HepG2 (cell line): ENCODE results near the gene ENO1.

Experiments used
- CHD2 ChIP-seq: IDR thresholded peaks from 2 replicates; pipeline ENCODE4 v1.6.1; 2011; ENCODE audit warnings: low read depth, low read length, improper control_type of control experiment
- ESRRA ChIP-seq: sonication (generic); formaldehyde crosslinking; IDR thresholded peaks from 2 replicates; pipeline ENCODE4 v1.5.1; 2020; ENCODE audit warnings: mild to moderate bottlenecking, low read depth, missing genetic modification reagents
- EZH2 ChIP-seq: conservative IDR thresholded peaks from 2 replicates; pipeline ENCODE4 v1.6.1; 2012; ENCODE audit warnings: mild to moderate bottlenecking, low read depth, low read length, moderate library complexity
- HNRNPUL1 ChIP-seq: fragments of 200-400 bp; formaldehyde crosslinking; IDR thresholded peaks from 2 replicates; pipeline ENCODE4 v1.6.1; 2017; ENCODE audit warnings: low read depth, mild to moderate bottlenecking, low read length, moderate library complexity
- KDM1A ChIP-seq: IDR thresholded peaks from 2 replicates; pipeline ENCODE4 v1.6.1; 2016; ENCODE audit warnings: missing compliant biosample characterization
- SCMH1 ChIP-seq: sonication (generic); formaldehyde crosslinking; IDR thresholded peaks from 2 replicates; pipeline ENCODE4 v1.9.0; 2021; ENCODE audit warnings: missing genetic modification reagents, mild to moderate bottlenecking, borderline replicate concordance
- ZNF207 ChIP-seq: fragments of 450-650 bp; IDR thresholded peaks from 2 replicates; pipeline ENCODE4 v1.6.1; 2016; ENCODE audit warnings: antibody characterized with exemption, borderline replicate concordance
- ZNF530 ChIP-seq: sonication (generic); formaldehyde crosslinking; IDR thresholded peaks from 2 replicates; pipeline ENCODE4 v1.5.0; 2020; ENCODE audit warnings: low read depth, mild to moderate bottlenecking, missing genetic modification reagents
- ZNF550 ChIP-seq: sonication (generic); formaldehyde crosslinking; IDR thresholded peaks from 2 replicates; pipeline ENCODE4 v1.4.0; 2020; ENCODE audit warnings: mild to moderate bottlenecking, missing genetic modification reagents, borderline replicate concordance
- ZNF569 ChIP-seq: sonication (generic); formaldehyde crosslinking; IDR thresholded peaks from 2 replicates; pipeline ENCODE4 v1.5.0; 2020; ENCODE audit warnings: mild to moderate bottlenecking, missing genetic modification reagents, moderate library complexity, borderline replicate concordance
- TF ChIP-seq, protein P1 (sequence below): sonication (generic); formaldehyde crosslinking; IDR thresholded peaks from 2 replicates; pipeline ENCODE4 v1.8.1; 2022; ENCODE audit warnings: mild to moderate bottlenecking, missing genetic modification reagents
- TF ChIP-seq, protein P2 (sequence below): sonication (generic); formaldehyde crosslinking; IDR thresholded peaks from 2 replicates; pipeline ENCODE4 v1.8.1; 2022; ENCODE audit warnings: low read depth, mild to moderate bottlenecking, missing genetic modification reagents
- TF ChIP-seq, protein P3 (sequence below), 2 experiments: sonication (generic) in 1 of 2; formaldehyde crosslinking in 1 of 2; IDR thresholded peaks; 2 replicates each; pipeline versions ENCODE4 v1.4.0 to v1.6.1; 2016 to 2020; ENCODE audit warnings: borderline replicate concordance in 1 of 2, low read depth in 1 of 2, mild to moderate bottlenecking in 1 of 2, missing genetic modification reagents in 1 of 2
- TF ChIP-seq, protein P4 (sequence below): sonication (generic); formaldehyde crosslinking; conservative IDR thresholded peaks from 2 replicates; pipeline ENCODE4 v1.4.0; 2020; ENCODE audit warnings: missing genetic modification reagents

DNA sequence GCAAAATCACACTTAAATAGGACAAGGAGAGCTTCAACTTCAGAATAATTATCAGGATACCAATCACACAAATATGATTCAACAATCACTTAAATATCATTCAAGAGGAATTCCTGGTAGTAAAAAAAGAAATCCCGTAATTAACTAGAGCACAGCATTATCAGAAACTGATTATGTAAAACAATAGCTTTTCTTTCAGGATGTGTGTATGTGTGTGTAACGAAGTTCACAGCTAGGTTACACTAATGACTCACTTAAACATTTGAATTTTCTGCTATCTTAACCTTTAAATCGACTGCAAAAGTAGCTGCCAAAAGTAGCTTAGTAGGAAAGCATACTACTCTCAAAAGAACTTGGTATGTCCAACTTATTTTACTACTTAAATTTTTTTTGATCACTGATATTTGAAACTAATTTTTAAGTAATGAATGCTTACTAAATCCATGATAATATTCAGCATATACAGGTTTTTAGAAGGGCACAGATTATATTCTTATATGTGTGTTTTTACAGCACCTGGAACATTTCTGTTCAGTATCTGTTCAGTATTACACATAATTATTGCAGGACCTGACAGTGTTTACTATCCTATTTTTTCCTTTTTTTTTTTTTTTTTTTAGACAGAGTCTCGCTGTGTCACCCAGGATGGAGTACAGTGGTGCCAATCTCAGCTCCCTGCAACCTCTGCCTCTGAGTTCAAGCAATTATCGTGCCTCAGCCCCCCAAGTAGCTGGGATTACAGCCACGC lies 65.3 kb downstream of the ENO1 start:
- TF ChIP-seq CHD2 (no peak), EZH2 (no peak), ZNF530 (CRISPR knock-in tag) (no peak), SCMH1 (CRISPR knock-in tag) (no peak), KDM1A (CRISPR knock-in tag) (no peak), ZNF569 (CRISPR knock-in tag) (no peak), ZNF207 (no peak), HNRNPUL1 (no peak), ZNF550 (CRISPR knock-in tag) (no peak), ESRRA (no peak)
- TF ChIP-seq, protein P1, sequence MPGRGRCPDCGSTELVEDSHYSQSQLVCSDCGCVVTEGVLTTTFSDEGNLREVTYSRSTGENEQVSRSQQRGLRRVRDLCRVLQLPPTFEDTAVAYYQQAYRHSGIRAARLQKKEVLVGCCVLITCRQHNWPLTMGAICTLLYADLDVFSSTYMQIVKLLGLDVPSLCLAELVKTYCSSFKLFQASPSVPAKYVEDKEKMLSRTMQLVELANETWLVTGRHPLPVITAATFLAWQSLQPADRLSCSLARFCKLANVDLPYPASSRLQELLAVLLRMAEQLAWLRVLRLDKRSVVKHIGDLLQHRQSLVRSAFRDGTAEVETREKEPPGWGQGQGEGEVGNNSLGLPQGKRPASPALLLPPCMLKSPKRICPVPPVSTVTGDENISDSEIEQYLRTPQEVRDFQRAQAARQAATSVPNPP (CRISPR knock-in tag): no peak
- TF ChIP-seq, protein P2, sequence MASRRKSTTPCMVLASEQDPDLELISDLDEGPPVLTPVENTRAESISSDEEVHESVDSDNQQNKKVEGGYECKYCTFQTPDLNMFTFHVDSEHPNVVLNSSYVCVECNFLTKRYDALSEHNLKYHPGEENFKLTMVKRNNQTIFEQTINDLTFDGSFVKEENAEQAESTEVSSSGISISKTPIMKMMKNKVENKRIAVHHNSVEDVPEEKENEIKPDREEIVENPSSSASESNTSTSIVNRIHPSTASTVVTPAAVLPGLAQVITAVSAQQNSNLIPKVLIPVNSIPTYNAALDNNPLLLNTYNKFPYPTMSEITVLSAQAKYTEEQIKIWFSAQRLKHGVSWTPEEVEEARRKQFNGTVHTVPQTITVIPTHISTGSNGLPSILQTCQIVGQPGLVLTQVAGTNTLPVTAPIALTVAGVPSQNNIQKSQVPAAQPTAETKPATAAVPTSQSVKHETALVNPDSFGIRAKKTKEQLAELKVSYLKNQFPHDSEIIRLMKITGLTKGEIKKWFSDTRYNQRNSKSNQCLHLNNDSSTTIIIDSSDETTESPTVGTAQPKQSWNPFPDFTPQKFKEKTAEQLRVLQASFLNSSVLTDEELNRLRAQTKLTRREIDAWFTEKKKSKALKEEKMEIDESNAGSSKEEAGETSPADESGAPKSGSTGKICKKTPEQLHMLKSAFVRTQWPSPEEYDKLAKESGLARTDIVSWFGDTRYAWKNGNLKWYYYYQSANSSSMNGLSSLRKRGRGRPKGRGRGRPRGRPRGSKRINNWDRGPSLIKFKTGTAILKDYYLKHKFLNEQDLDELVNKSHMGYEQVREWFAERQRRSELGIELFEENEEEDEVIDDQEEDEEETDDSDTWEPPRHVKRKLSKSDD: no peak
- TF ChIP-seq, protein P3, sequence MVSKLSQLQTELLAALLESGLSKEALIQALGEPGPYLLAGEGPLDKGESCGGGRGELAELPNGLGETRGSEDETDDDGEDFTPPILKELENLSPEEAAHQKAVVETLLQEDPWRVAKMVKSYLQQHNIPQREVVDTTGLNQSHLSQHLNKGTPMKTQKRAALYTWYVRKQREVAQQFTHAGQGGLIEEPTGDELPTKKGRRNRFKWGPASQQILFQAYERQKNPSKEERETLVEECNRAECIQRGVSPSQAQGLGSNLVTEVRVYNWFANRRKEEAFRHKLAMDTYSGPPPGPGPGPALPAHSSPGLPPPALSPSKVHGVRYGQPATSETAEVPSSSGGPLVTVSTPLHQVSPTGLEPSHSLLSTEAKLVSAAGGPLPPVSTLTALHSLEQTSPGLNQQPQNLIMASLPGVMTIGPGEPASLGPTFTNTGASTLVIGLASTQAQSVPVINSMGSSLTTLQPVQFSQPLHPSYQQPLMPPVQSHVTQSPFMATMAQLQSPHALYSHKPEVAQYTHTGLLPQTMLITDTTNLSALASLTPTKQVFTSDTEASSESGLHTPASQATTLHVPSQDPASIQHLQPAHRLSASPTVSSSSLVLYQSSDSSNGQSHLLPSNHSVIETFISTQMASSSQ (IDR thresholded peaks at IDR 0.05; ENCODE audit: low read depth): no peak
- TF ChIP-seq, protein P3 (CRISPR knock-in tag; IDR thresholded peaks at IDR 0.05; ENCODE audit: borderline replicate concordance): no peak
- TF ChIP-seq, protein P4, sequence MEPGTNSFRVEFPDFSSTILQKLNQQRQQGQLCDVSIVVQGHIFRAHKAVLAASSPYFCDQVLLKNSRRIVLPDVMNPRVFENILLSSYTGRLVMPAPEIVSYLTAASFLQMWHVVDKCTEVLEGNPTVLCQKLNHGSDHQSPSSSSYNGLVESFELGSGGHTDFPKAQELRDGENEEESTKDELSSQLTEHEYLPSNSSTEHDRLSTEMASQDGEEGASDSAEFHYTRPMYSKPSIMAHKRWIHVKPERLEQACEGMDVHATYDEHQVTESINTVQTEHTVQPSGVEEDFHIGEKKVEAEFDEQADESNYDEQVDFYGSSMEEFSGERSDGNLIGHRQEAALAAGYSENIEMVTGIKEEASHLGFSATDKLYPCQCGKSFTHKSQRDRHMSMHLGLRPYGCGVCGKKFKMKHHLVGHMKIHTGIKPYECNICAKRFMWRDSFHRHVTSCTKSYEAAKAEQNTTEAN (CRISPR knock-in tag): no peak
